ENCODE measurements around the gene MAP1LC3B2.

The MAP1LC3B2 gene

GRCh38 chr12:116556356-116556952 lies 2.7 kb upstream of the MAP1LC3B2 start:
- no peaks in the 10 kb centered on the region for H3K27me3 ChIP-seq (ENCODE audit: insufficient read depth, low read length, poor library complexity, severe bottlenecking)
- H3K4me1 ChIP-seq (ENCODE audit: insufficient read depth, low read length, poor library complexity, severe bottlenecking) = peaks cover 54% of the 10 kb centered on the region
- no peak overlapping the region for H2AFZ ChIP-seq (ENCODE audit: low read length)
- H3K9ac ChIP-seq (ENCODE audit: low read depth, low read length, poor library complexity, severe bottlenecking) = peak overlapping the region; percentile 99
- no peaks in the 10 kb centered on the region for H3K9me2 ChIP-seq (replicated peaks; ENCODE audit: low read depth, low read length)
- H3K9me3 ChIP-seq (ENCODE audit: insufficient read depth, low read depth, low read length) = no peaks in the 10 kb centered on the region
- TF ChIP-seq, protein P1, sequence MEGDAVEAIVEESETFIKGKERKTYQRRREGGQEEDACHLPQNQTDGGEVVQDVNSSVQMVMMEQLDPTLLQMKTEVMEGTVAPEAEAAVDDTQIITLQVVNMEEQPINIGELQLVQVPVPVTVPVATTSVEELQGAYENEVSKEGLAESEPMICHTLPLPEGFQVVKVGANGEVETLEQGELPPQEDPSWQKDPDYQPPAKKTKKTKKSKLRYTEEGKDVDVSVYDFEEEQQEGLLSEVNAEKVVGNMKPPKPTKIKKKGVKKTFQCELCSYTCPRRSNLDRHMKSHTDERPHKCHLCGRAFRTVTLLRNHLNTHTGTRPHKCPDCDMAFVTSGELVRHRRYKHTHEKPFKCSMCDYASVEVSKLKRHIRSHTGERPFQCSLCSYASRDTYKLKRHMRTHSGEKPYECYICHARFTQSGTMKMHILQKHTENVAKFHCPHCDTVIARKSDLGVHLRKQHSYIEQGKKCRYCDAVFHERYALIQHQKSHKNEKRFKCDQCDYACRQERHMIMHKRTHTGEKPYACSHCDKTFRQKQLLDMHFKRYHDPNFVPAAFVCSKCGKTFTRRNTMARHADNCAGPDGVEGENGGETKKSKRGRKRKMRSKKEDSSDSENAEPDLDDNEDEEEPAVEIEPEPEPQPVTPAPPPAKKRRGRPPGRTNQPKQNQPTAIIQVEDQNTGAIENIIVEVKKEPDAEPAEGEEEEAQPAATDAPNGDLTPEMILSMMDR (conservative IDR thresholded peaks at IDR 0.05; ENCODE audit: low read length) = no peak
- no peak for TF ChIP-seq EZH2phosphoT487 (IDR thresholded peaks at IDR 0.05; ENCODE audit: borderline replicate concordance)
- no peaks in the 10 kb centered on the region for H3K36me3 ChIP-seq (ENCODE audit: insufficient read depth, low read length)
- H3K4me3 ChIP-seq (ENCODE audit: low read length, poor library complexity, severe bottlenecking) = peak overlapping the region; percentile 81
- H3F3A ChIP-seq (ENCODE audit: low read depth) = peaks cover 16% of the 10 kb centered on the region
- no peaks in the 10 kb centered on the region for H4K20me1 ChIP-seq (ENCODE audit: insufficient read depth, low read length, poor library complexity, severe bottlenecking)
- H3K79me2 ChIP-seq (ENCODE audit: insufficient read depth, low read length) = peaks cover 28% of the 10 kb centered on the region
- peak overlapping the region; percentile 94 for H3K4me2 ChIP-seq (ENCODE audit: low read depth, low read length, poor library complexity, severe bottlenecking)

DNA sequence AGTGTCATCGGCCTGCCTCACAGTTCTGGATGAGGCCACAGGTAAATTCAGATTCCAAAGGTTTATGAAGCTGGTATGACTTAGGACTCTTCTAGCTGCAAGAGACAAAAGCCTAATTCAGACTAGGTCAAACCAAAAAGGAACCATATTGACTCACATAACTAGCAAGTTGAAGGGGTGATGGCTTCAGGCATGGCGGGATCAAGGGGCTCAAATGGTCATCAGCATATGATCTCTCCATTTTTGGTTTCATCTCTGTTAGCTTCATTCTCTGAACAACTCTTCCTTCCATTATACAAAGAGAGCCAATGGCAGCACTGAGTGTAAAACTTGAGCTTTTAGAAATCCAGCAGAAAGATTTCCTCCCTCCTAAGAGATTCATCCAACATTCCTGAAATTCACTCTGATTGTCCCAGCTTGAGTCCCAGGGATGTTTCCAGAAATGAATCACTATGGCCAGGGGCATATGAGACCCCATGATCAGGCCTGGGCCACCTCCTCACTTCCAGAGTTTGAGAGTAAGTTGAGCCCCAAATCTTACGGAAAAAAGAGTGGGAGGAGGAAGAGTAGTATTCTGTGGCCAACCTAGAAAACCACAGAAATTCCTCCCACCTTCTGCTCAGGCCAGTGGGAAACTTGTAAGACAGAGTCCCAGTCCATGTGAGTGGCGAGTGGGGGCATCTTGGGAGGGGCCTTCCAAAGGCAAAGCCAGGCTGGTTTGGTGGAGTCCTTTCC lies 2.0 kb upstream of the MAP1LC3B2 start:
- Histone ChIP-seq H2AFZ (ENCODE audit: low read length) (no peak overlapping the region), H3K4me2 (ENCODE audit: low read depth, low read length, poor library complexity, severe bottlenecking) (peak overlapping the region; percentile 94), H3K79me2 (ENCODE audit: insufficient read depth, low read length) (peaks cover 28% of the 10 kb centered on the region), H3K9me2 (replicated peaks; ENCODE audit: low read depth, low read length) (no peaks in the 10 kb centered on the region), H3K36me3 (ENCODE audit: insufficient read depth, low read length) (no peaks in the 10 kb centered on the region), H4K20me1 (ENCODE audit: insufficient read depth, low read length, poor library complexity, severe bottlenecking) (no peaks in the 10 kb centered on the region), H3K4me1 (ENCODE audit: insufficient read depth, low read length, poor library complexity, severe bottlenecking) (peaks cover 60% of the 10 kb centered on the region), H3K9ac (ENCODE audit: low read depth, low read length, poor library complexity, severe bottlenecking) (peak overlapping the region; percentile 99), H3F3A (ENCODE audit: low read depth) (peaks cover 16% of the 10 kb centered on the region), H3K4me3 (ENCODE audit: low read length, poor library complexity, severe bottlenecking) (peak overlapping the region; percentile 81), H3K9me3 (ENCODE audit: insufficient read depth, low read depth, low read length) (no peaks in the 10 kb centered on the region), H3K27me3 (ENCODE audit: insufficient read depth, low read length, poor library complexity, severe bottlenecking) (no peaks in the 10 kb centered on the region)
- TF ChIP-seq, protein P1 (conservative IDR thresholded peaks at IDR 0.05; ENCODE audit: low read length) = no peak
- no peak for TF ChIP-seq EZH2phosphoT487 (IDR thresholded peaks at IDR 0.05; ENCODE audit: borderline replicate concordance)

DNA sequence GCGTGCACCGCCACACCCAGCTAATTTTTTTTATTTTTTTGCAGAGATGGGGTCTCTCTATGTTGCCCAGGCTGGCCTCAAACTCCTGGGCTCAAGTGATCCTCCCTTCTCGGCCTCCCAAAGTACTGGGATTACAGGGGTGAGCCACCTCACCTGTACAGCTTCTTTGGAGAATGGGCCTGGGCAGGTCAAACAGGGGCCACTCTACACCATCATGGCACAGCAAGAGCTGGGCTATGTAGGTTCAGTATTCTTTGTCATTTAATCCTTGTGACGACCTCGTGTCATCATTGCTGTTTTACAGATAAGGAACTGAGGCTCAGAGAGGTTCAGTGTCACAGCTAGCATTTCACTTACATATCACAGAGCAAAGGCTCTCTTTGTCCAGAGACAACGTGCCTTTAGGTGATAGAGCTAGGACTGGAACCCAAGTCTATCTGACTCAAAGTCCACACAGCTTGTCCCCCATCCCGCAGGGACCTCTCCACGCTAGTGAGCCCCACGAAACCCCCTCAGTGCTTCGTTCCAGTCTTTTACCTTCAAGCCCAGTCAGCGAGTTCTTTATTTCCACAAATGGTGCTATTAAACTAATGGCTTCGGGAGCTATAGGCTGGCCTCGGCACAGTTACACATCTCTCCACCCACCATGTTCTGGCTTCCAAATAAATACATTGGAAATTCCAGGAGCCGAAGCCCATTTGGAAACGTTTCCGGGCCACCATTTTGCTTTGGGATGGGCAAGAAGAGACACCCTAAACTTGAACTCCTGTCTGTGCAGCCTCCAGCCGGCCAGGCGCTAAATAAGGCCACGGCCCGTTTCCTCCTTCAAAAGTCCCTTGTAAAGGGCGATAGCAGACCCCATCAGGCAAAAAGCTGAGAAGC lies 660 bp upstream of the MAP1LC3B2 start:
- Histone ChIP-seq H3K4me3 (ENCODE audit: low read length, poor library complexity, severe bottlenecking) (peak overlapping the region; percentile 81), H3K27me3 (ENCODE audit: insufficient read depth, low read length, poor library complexity, severe bottlenecking) (no peaks in the 10 kb centered on the region), H2AFZ (ENCODE audit: low read length) (no peak overlapping the region), H3K79me2 (ENCODE audit: insufficient read depth, low read length) (peaks cover 28% of the 10 kb centered on the region), H3K9me2 (replicated peaks; ENCODE audit: low read depth, low read length) (no peaks in the 10 kb centered on the region), H3K9ac (ENCODE audit: low read depth, low read length, poor library complexity, severe bottlenecking) (peak overlapping the region; percentile 99), H3K36me3 (ENCODE audit: insufficient read depth, low read length) (no peaks in the 10 kb centered on the region; the same call in 1 of the 2 replicates), H3F3A (ENCODE audit: low read depth) (peaks cover 16% of the 10 kb centered on the region), H4K20me1 (ENCODE audit: insufficient read depth, low read length, poor library complexity, severe bottlenecking) (no peaks in the 10 kb centered on the region), H3K4me2 (ENCODE audit: low read depth, low read length, poor library complexity, severe bottlenecking) (peak overlapping the region; percentile 94), H3K9me3 (ENCODE audit: insufficient read depth, low read depth, low read length) (peaks cover 11% of the 10 kb centered on the region; the same call in 1 of the 2 replicates), H3K4me1 (ENCODE audit: insufficient read depth, low read length, poor library complexity, severe bottlenecking) (peaks cover 60% of the 10 kb centered on the region)
- TF ChIP-seq, protein P1 (conservative IDR thresholded peaks at IDR 0.05; ENCODE audit: low read length) = no peak
- TF ChIP-seq EZH2phosphoT487 (IDR thresholded peaks at IDR 0.05; ENCODE audit: borderline replicate concordance) = no peak

Data from Loucy (cell line).